ENCODE results near the gene ADAMTS13.

ADAMTS13 gene

DNA sequence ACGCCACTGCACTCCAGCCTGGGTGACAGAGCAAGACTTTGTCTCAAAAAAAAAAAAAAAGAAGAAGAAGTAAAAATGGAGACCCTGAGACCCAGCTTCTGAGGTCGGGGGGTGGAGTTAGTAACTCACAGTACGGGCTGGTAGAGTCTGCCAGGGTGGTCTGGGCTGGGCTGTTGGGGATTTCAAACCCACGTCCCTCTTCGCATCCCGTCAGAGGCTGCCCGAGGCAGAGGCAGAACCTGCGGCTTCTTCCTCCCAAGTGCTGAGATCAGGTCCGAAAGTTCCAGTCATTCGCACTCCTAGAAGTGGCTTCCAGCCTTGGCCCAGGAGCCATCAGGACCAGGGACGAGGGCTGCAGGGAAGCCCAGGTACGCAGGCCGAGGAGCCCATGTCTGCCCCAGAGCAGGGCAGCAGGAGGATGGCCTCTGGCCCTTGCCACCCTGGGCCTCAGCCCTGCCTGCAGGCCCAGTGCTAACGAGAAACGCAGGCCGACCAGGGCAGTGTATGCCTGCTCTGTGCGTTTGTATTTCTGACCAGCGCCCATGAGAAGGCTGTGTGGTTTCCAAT is 66.6 kb downstream of the ADAMTS13 start:
- TF ChIP-seq, protein P1, sequence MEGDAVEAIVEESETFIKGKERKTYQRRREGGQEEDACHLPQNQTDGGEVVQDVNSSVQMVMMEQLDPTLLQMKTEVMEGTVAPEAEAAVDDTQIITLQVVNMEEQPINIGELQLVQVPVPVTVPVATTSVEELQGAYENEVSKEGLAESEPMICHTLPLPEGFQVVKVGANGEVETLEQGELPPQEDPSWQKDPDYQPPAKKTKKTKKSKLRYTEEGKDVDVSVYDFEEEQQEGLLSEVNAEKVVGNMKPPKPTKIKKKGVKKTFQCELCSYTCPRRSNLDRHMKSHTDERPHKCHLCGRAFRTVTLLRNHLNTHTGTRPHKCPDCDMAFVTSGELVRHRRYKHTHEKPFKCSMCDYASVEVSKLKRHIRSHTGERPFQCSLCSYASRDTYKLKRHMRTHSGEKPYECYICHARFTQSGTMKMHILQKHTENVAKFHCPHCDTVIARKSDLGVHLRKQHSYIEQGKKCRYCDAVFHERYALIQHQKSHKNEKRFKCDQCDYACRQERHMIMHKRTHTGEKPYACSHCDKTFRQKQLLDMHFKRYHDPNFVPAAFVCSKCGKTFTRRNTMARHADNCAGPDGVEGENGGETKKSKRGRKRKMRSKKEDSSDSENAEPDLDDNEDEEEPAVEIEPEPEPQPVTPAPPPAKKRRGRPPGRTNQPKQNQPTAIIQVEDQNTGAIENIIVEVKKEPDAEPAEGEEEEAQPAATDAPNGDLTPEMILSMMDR (IDR thresholded peaks at IDR 0.05; ENCODE audit: insufficient read depth, low read depth, low read length, missing control alignments), result no peak
- H3K4me3 ChIP-seq (ENCODE audit: low read depth, low read length), result no peak overlapping the region
- no peak for DNase-seq (ENCODE audit: low read depth)

DNA sequence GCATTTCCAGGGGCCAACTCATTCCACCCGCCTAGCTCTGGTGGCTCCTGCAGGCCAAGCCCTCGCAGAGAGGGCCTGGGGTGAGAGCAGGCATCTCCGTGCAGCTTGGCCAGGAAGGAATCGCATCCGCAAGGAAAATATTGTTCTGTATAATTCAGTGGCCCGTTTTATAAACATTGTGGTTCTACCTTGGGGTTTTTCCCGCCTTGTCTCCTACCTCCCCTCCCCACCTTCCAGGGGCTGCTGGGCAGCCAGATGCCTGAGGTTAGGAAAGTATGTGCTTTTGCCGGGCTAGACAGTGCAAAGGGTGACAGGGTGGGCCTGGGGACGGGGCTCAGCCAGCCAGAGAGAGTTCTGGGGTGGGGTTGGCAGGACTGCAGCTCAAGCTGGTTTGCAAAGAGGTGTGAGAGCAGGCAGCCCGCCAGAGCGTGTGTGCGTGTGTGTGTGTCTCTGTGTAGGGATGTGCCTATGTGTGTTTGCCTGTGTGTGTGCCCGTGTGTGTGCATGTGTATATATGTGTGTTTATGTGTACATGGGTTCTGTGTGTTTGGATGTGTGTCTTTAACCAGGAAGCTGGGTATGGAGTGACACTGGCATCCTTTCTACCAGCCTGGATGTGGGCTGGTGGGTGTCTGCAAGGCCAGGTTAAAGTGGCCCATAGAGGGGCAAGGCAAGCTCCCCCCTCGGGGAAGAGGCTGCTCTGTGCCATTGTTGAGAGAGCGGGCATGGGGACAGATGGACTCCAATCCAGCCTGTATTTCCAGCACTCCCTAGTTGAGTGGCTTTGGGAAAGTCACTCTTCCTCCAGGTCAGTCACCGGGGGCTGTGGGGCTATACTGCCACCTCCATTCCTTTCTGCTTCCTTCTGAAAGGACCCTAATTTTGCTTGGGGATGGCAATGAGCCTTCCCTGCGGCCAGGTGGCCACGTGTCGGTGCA is 67.4 kb downstream of the ADAMTS13 start:
- no peak for DNase-seq (ENCODE audit: low read depth)
- H3K4me3 ChIP-seq (ENCODE audit: low read depth, low read length), result no peak overlapping the region
- TF ChIP-seq, protein P1 (IDR thresholded peaks at IDR 0.05; ENCODE audit: insufficient read depth, low read depth, low read length, missing control alignments), result no peak

DNA sequence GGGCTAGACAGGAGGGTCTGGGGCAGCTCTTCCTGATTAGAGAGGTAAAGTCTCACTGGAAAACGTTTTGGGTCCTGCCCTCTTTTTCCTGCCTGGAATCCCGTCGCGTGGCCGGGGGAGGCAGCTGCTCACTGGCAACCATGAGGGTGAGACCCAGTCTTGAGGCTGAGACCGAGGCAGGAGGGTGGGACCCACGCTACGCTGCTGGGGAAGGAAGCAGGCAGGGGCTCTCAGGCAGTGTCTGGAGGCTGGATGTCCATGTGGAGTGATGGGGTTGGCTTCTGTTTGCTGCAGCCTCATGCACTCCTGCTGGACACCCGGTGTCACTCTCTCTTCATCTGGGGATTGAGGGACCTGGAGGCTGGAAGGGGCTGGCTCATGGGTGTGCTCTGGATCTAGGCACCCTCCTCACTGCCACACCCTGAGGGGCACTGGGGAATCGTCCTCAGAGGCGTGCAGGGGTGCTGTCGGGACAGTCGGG is 68.1 kb downstream of the ADAMTS13 start:
- no peak overlapping the region for H3K4me3 ChIP-seq (ENCODE audit: low read depth, low read length)
- no peak for DNase-seq (ENCODE audit: low read depth)
- TF ChIP-seq, protein P1 (IDR thresholded peaks at IDR 0.05; ENCODE audit: insufficient read depth, low read depth, low read length, missing control alignments), result no peak

DNA sequence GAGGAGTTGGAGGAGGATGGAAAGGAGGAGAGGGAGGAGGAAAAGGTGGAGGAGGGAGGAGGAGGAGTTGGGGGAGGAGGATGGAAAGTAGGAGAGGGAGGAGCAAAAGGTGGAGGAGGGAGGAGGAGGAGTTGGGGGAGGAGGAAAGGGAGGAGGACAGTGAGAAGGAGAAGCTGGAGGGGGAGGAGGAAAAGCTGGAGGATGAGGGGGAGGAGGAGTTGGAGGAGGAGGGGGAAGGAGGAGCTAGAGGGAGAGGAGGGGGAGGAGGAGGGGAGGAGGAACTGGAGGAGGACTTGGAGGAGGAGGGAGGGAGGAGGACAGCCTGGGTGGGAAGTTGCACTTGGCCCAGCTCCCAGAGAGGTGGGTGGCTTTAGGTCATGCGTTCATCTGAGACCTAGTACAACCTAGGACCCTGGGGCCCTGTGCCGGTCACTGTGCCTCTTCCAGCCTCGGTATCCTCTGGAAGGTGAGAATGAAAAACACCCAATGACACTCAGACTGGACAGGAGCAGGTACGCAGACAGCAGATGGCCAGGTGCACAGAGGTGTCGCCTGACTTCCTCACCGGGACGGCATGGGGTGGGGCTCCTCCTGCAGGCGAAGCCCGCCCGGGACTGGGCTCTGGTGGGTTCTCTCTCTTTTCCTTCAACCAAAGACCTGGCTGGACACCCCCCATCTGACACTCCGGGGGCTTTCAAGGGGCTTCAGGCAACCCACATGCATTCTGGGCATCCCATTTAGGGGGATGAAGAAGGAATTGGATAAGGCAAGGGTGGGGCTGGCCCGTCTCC is 68.9 kb downstream of the ADAMTS13 start:
- no peak overlapping the region for H3K4me3 ChIP-seq (ENCODE audit: low read depth, low read length)
- no peak for DNase-seq (ENCODE audit: low read depth)
- TF ChIP-seq, protein P1 (IDR thresholded peaks at IDR 0.05; ENCODE audit: insufficient read depth, low read depth, low read length, missing control alignments), result no peak

DNA sequence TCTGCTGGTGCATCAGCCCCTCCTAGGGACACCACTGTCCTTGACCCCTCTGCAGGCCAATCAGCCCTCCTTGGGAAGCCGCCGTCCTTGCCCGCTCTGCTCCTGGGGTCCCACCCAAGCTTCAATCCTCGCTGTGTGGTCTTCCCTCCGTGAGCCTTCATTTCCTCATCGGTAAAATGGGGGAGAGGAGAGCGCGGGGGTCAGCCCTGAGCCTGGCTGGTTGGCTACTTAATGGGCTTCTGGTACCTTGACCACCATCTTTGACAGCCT is 69.4 kb downstream of the ADAMTS13 start:
- TF ChIP-seq, protein P1 (IDR thresholded peaks at IDR 0.05; ENCODE audit: insufficient read depth, low read depth, low read length, missing control alignments), result no peak
- DNase-seq (ENCODE audit: low read depth), result no peak
- H3K4me3 ChIP-seq (ENCODE audit: low read depth, low read length), result no peak overlapping the region

DNA sequence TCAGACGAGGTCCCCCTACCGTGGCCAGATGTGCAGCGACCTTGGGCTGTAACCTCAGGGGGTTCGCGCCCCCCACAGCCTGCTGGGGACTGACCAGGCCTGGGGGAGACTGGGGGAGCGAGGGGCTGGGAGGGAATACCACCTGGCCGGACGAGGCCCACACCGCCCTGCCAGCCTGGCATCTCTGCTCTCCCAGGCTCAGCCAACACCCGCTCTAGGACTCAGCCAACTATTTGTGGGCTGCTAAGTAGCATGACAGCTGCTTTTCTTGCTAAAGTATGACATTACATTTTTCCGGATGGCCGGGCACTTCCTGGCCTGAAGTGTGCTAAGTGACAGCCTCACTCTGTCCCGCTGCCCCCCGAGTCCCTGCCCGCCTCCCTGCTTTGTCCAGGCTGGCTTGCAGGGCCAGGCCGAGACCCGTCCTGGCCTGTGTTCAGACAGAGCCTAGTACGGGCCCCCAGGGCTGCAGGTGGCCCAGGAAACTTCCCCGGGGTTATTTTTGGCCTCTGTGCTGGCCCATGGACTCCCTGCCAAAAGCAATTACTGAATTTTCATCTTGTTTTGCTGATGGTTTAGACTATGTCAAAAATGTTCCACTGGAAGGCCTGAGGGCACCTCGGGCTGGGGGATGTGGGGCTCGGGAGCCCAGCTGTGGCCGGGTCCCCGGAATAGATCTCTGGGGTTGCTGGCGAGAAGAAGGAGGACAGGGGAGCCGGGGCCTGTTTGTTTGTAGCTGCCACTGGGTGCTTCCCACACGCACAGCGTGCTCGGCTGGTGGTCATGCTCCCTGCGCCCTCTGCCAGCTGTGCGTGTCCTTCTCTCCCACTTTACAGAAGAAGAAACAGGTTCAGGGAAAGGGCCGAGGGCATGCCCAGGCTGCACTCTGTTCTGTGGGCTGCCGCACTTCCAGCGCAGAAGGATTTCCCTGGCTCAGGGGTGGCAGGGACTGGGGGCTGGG is 70.2 kb downstream of the ADAMTS13 start:
- DNase-seq (ENCODE audit: low read depth), result no peak
- H3K4me3 ChIP-seq (ENCODE audit: low read depth, low read length), result no peak overlapping the region
- TF ChIP-seq, protein P1 (IDR thresholded peaks at IDR 0.05; ENCODE audit: insufficient read depth, low read depth, low read length, missing control alignments), result no peak

Measured in GM12865 (cell line).